Mesenchymal stem cell (in vitro differentiated cells and primary cell): ENCODE results near the gene PCYOX1L.

Source experiments
- DNase-seq: peaks from one replicate; pipeline ENCODE4 v3.0.0-alpha.2; 2013
- H2AFZ ChIP-seq: one replicate; pipeline ENCODE4 v1.6.1; 2013; ENCODE audit warnings: low read depth, mild to moderate bottlenecking, control low read depth, inconsistent platforms, low read length, moderate library complexity
- H2AK5ac ChIP-seq: 2 replicates; pipeline ENCODE4 v1.6.1; 2013; ENCODE audit warnings: low read length, moderate library complexity, mild to moderate bottlenecking, inconsistent platforms; ENCODE audit not compliant: severe bottlenecking
- H2BK120ac ChIP-seq: one replicate; pipeline ENCODE4 v1.6.1; 2013; ENCODE audit warnings: low read depth, mild to moderate bottlenecking, inconsistent platforms, low read length, moderate library complexity
- H2BK12ac ChIP-seq, 2 experiments: one replicate each; pipeline ENCODE4 v1.6.1; 2013; ENCODE audit warnings: inconsistent platforms in 2 of 2, low read length in 2 of 2, mild to moderate bottlenecking in 2 of 2, moderate library complexity in 2 of 2, control low read depth in 1 of 2
- H2BK15ac ChIP-seq: one replicate; pipeline ENCODE4 v1.6.1; 2013; ENCODE audit warnings: mild to moderate bottlenecking, low read depth, inconsistent platforms; ENCODE audit not compliant: poor library complexity, severe bottlenecking
- H2BK5ac ChIP-seq: 2 replicates; pipeline ENCODE4 v1.6.1; 2013; ENCODE audit warnings: low read depth, mild to moderate bottlenecking, low read length, control low read depth, inconsistent platforms; ENCODE audit not compliant: poor library complexity, severe bottlenecking
- H3K14ac ChIP-seq, 2 experiments: one replicate each; pipeline ENCODE4 v1.6.1; 2013; ENCODE audit warnings: inconsistent platforms in 2 of 2, low read length in 2 of 2, control low read depth in 1 of 2, mild to moderate bottlenecking in 1 of 2, moderate library complexity in 1 of 2
- H3K18ac ChIP-seq, 2 experiments: one replicate each; pipeline ENCODE4 v1.6.1; 2013; ENCODE audit warnings: inconsistent platforms in 2 of 2, low read length in 2 of 2, control low read depth in 1 of 2, low read depth in 1 of 2, mild to moderate bottlenecking in 1 of 2
- H3K23ac ChIP-seq, 2 experiments: one replicate each; pipeline ENCODE4 v1.6.1; 2013; ENCODE audit warnings: inconsistent platforms in 2 of 2, low read length in 2 of 2, mild to moderate bottlenecking in 2 of 2, moderate library complexity in 2 of 2, control low read depth in 1 of 2
- H3K27ac ChIP-seq: 2 replicates; pipeline ENCODE4 v1.5.1; 2013; ENCODE audit warnings: mild to moderate bottlenecking, moderate library complexity, low read length, control low read depth, inconsistent platforms; ENCODE audit not compliant: poor library complexity, severe bottlenecking
- H3K27me3 ChIP-seq, 2 experiments: 2 replicates each; pipeline versions ENCODE4 v1.6.1 to v1.7.0; 2013; ENCODE audit warnings: low read length in 2 of 2, mild to moderate bottlenecking in 2 of 2, moderate library complexity in 2 of 2, control low read depth in 1 of 2, inconsistent platforms in 1 of 2; ENCODE audit not compliant: control insufficient read depth in 1 of 2, insufficient read depth in 1 of 2
- H3K36me3 ChIP-seq, 2 experiments: 2 replicates each; pipeline versions ENCODE4 v1.6.1 to v1.7.0; 2013; ENCODE audit warnings: low read length in 2 of 2, control low read depth in 1 of 2, inconsistent platforms in 1 of 2, low read depth in 1 of 2, mild to moderate bottlenecking in 1 of 2; ENCODE audit not compliant: insufficient read depth in 2 of 2, control insufficient read depth in 1 of 2
- H3K4ac ChIP-seq, 2 experiments: one replicate each; pipeline ENCODE4 v1.6.1; 2013; ENCODE audit warnings: inconsistent platforms in 2 of 2, low read length in 2 of 2, mild to moderate bottlenecking in 2 of 2, moderate library complexity in 2 of 2, control low read depth in 1 of 2, low read depth in 1 of 2
- H3K4me1 ChIP-seq: 2 replicates; pipeline ENCODE4 v1.6.1; 2013; ENCODE audit warnings: low read depth, low read length, control low read depth; ENCODE audit not compliant: control insufficient read depth, insufficient read depth
- H3K4me2 ChIP-seq: 2 replicates; pipeline ENCODE4 v1.6.1; 2013; ENCODE audit warnings: low read length, mild to moderate bottlenecking, inconsistent platforms; ENCODE audit not compliant: poor library complexity, severe bottlenecking
- H3K4me3 ChIP-seq, 2 experiments: 2 replicates each; pipeline versions ENCODE4 v1.5.1 to v1.7.0; 2013; ENCODE audit warnings: low read length in 2 of 2, mild to moderate bottlenecking in 2 of 2, control low read depth in 1 of 2, low read depth in 1 of 2; ENCODE audit not compliant: insufficient read depth in 1 of 2
- H3K79me1 ChIP-seq: replicated peaks from 2 replicates; pipeline ENCODE4 v1.6.1; 2013; ENCODE audit warnings: mild to moderate bottlenecking, control low read depth, low read length, inconsistent platforms; ENCODE audit not compliant: poor library complexity, severe bottlenecking
- H3K9ac ChIP-seq: 2 replicates; pipeline ENCODE4 v1.7.0; 2013; ENCODE audit warnings: mild to moderate bottlenecking, low read length, moderate library complexity
- H3K9me3 ChIP-seq: 2 replicates; pipeline ENCODE4 v1.7.0; 2013; ENCODE audit warnings: mild to moderate bottlenecking, low read length; ENCODE audit not compliant: control insufficient read depth
- H4K8ac ChIP-seq: one replicate; pipeline ENCODE4 v1.6.1; 2013; ENCODE audit warnings: inconsistent platforms, mild to moderate bottlenecking, low read length, moderate library complexity
- H4K91ac ChIP-seq: one replicate; pipeline ENCODE4 v1.6.1; 2013; ENCODE audit warnings: mild to moderate bottlenecking, low read length, inconsistent platforms
- WGBS: methylation state at CpG from one replicate; pipeline ENCODE4 v1.1.7; 2013; ENCODE audit warnings: mixed read lengths; 5-methylcytosine and 5-hydroxymethylcytosine counted together

The PCYOX1L gene

DNA sequence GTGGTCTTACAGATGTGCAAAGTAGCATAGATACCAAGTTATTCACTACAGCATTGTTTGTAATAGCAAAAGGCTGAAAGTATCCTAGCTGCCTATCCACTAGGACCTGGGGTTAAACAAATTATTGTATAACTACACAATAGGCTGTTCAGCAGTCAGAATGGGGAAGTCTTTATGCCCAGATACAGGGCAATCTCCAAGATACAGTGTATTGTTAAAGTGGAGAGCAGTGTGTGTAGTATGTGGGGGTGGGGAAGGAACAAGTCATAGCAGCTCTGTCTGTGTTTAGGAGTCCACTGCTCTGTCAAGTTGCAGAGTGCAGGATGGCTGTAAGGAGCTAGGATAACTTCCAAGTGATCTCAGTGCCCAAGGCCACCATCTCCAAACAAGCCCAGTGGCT, 5.5 kb downstream of the PCYOX1L start:
- Histone ChIP-seq H3K4me2 (no peak overlapping the region), H3K4ac (no peak overlapping the region), H3K27ac (no peak overlapping the region), H2BK12ac (no peak overlapping the region), H3K36me3 (no peaks in the 10 kb centered on the region), H3K18ac (no peak overlapping the region), H2BK15ac (no peak overlapping the region), H4K91ac (no peak overlapping the region), H4K8ac (no peak overlapping the region), H3K4me1 (peaks cover 5% of the 10 kb centered on the region), H2AK5ac (no peak overlapping the region), H3K9me3 (no peaks in the 10 kb centered on the region), H2AFZ (no peak overlapping the region), H3K79me1 (peaks cover 2% of the 10 kb centered on the region), H3K14ac (no peak overlapping the region), H3K23ac (no peak overlapping the region), H2BK120ac (no peak overlapping the region), H3K27me3 (no peaks in the 10 kb centered on the region), H3K9ac (no peak overlapping the region), H3K4me3 (no peak overlapping the region), H2BK5ac (no peak overlapping the region)
- no peak for DNase-seq

DNA sequence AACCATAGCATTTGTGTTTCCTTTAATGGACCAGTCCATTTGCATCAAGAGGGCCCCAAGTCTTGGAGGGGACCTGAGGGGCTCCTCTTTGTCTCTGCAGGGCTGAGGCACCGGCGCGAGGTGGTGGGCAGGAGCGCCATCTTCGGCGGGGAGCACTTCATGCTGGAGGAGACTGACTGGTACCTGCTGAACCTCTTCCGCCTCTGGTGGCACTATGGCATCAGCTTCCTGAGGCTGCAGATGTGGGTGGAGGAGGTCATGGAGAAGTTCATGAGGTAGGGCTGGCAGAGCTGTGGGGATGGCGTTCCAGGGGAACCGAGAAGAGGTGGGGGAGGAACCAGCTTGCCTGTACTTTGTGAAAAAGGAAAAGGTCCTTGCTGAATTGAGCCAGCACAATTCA, 6.1 kb downstream of the PCYOX1L start:
- Histone ChIP-seq H3K4ac (no peak overlapping the region), H3K9ac (no peak overlapping the region), H2BK120ac (no peak overlapping the region), H3K79me1 (no peaks in the 10 kb centered on the region), H4K91ac (no peak overlapping the region), H4K8ac (no peak overlapping the region), H3K18ac (no peak overlapping the region), H3K4me2 (no peak overlapping the region), H2BK12ac (no peak overlapping the region), H2AK5ac (no peak overlapping the region), H2BK15ac (no peak overlapping the region), H3K4me1 (peaks cover 4% of the 10 kb centered on the region), H3K27me3 (no peaks in the 10 kb centered on the region), H2BK5ac (no peak overlapping the region), H2AFZ (no peak overlapping the region), H3K27ac (no peak overlapping the region), H3K9me3 (no peaks in the 10 kb centered on the region), H3K4me3 (no peak overlapping the region), H3K14ac (no peak overlapping the region), H3K23ac (no peak overlapping the region), H3K36me3 (no peaks in the 10 kb centered on the region)
- 98% methylated on average over 9 of the region's 9 CpGs for WGBS
- DNase-seq, result no peak

DNA sequence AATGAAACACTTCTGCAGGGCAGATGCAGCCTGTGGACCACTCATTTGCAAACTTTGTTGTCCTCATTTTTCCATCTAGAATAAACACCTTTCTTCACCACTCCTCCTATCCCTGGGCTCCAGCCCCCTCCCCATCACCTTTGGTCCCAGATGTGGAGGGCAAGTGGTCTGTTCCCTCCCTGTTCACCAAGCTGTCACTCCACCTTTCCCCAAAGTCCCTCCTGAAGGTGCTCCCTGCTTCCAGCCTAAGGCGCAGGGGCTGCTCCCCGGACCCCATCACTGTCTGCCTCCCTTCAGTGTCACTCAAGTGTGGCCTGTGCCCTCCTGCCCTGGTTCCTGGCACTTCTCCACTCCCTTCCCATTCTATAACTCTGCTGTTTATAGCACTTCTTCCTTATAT, 6.9 kb downstream of the PCYOX1L start:
- peaks cover 4% of the 10 kb centered on the region for H3K4me1 ChIP-seq
- H2AFZ ChIP-seq, result no peak overlapping the region
- no peaks in the 10 kb centered on the region for H3K9me3 ChIP-seq
- H2BK12ac ChIP-seq, result no peak overlapping the region
- H3K4me3 ChIP-seq, result no peak overlapping the region
- no peak for DNase-seq
- no peak overlapping the region for H2BK15ac ChIP-seq
- no peak overlapping the region for H3K14ac ChIP-seq
- H2BK120ac ChIP-seq, result no peak overlapping the region
- no peaks in the 10 kb centered on the region for H3K79me1 ChIP-seq
- no peak overlapping the region for H4K8ac ChIP-seq
- H3K4ac ChIP-seq, result no peak overlapping the region
- H3K36me3 ChIP-seq, result no peaks in the 10 kb centered on the region
- no peak overlapping the region for H2BK5ac ChIP-seq
- no peak overlapping the region for H3K4me2 ChIP-seq
- H3K27me3 ChIP-seq, result no peaks in the 10 kb centered on the region
- no peak overlapping the region for H4K91ac ChIP-seq
- H3K27ac ChIP-seq, result no peak overlapping the region
- WGBS, result 96% methylated on average over 2 of the region's 2 CpGs
- no peak overlapping the region for H2AK5ac ChIP-seq
- no peak overlapping the region for H3K18ac ChIP-seq
- no peak overlapping the region for H3K23ac ChIP-seq
- no peak overlapping the region for H3K9ac ChIP-seq

DNA sequence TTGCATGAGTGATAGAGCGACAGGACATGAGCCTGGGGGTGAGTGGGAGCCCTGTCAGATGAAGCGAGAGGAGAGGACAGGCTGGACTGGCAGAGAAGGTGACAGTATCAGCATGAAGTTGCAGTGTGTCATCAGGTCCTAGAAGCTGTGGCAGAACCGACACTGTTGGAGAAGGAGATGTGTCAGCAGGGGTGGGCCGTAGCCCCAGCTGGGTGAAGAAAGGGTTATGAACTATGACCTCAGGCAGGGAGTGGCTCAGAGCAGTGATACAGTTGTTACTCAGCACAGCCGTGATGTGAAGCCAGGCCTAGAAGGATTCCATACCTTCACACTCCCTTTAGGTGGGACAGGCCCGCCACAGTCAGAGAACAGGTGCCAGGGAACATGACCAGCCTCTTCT, 7.6 kb downstream of the PCYOX1L start:
- Histone ChIP-seq H3K4me2 (no peak overlapping the region), H2BK15ac (peak overlapping the region; percentile 65), H3K23ac (no peak overlapping the region), H2AFZ (no peak overlapping the region), H3K4ac (no peak overlapping the region), H3K36me3 (no peaks in the 10 kb centered on the region), H3K4me3 (no peak overlapping the region), H4K91ac (peak overlapping the region; percentile 32), H3K79me1 (no peaks in the 10 kb centered on the region), H3K27me3 (no peaks in the 10 kb centered on the region), H3K9me3 (no peaks in the 10 kb centered on the region), H2BK5ac (no peak overlapping the region), H3K9ac (no peak overlapping the region), H4K8ac (no peak overlapping the region), H3K4me1 (peaks cover 4% of the 10 kb centered on the region), H3K14ac (no peak overlapping the region), H2AK5ac (no peak overlapping the region), H2BK120ac (no peak overlapping the region), H2BK12ac (peak overlapping the region in 1 of 2 experiments; percentile 45), H3K27ac (no peak overlapping the region), H3K18ac (peak overlapping the region in 1 of 2 experiments; percentile 24)
- 87% methylated on average over 4 of the region's 6 CpGs for WGBS
- no peak for DNase-seq
